Measurements from ENCODE around the gene DDX10.

DDX10 gene

GRCh38 chr11:108685419-108686130 lies 20.7 kb downstream of the DDX10 start:
- WGBS (ENCODE audit: extremely low coverage, insufficient coverage, low lambda C conversion rate) = no CpG with 5 or more reads among the region's 7 CpGs
- no peaks in the 10 kb centered on the region for H3K79me1 ChIP-seq (ENCODE audit: low read length)
- H3K18ac ChIP-seq (ENCODE audit: low read length) = no peak overlapping the region
- no peak overlapping the region for H3K9ac ChIP-seq (ENCODE audit: low read length)
- H2AK5ac ChIP-seq (ENCODE audit: low read length) = no peak overlapping the region
- no peak overlapping the region for H3K56ac ChIP-seq (ENCODE audit: low read length)
- no peak for DNase-seq
- H3K36me3 ChIP-seq (ENCODE audit: control insufficient read depth, insufficient read depth, low read length) = no peaks in the 10 kb centered on the region
- H4K5ac ChIP-seq (ENCODE audit: low read length) = no peak overlapping the region
- H3K4me1 ChIP-seq (ENCODE audit: control insufficient read depth, low read depth, low read length) = no peaks in the 10 kb centered on the region
- no peak overlapping the region for H3K23ac ChIP-seq (ENCODE audit: low read length)
- H3K27me3 ChIP-seq (ENCODE audit: insufficient read depth, low read length, poor library complexity) = no peaks in the 10 kb centered on the region
- H2BK5ac ChIP-seq (ENCODE audit: low read length) = no peak overlapping the region
- H3K4ac ChIP-seq (ENCODE audit: low read depth, low read length) = no peak overlapping the region
- H3K79me2 ChIP-seq (ENCODE audit: control insufficient read depth, insufficient read depth, low read length) = no peaks in the 10 kb centered on the region
- no peak overlapping the region for H3K4me3 ChIP-seq (ENCODE audit: low read length)
- no peak overlapping the region for H2BK120ac ChIP-seq (ENCODE audit: low read depth, low read length)
- H3K27ac ChIP-seq (ENCODE audit: low read depth, low read length) = no peak overlapping the region
- no peak overlapping the region for H2BK15ac ChIP-seq (replicated peaks; ENCODE audit: low read depth)
- no peak overlapping the region for H4K8ac ChIP-seq (ENCODE audit: low read depth, low read length)
- H3K4me2 ChIP-seq (ENCODE audit: low read length) = no peak overlapping the region

GRCh38 chr11:108693852-108694251 lies 29.0 kb downstream of the DDX10 start:
- no peak overlapping the region for H3K23ac ChIP-seq (ENCODE audit: low read length)
- no peaks in the 10 kb centered on the region for H3K79me1 ChIP-seq (ENCODE audit: low read length)
- no peak overlapping the region for H4K8ac ChIP-seq (ENCODE audit: low read depth, low read length)
- no peak overlapping the region for H2BK120ac ChIP-seq (ENCODE audit: low read depth, low read length)
- no CpG with 5 or more reads among the region's 2 CpGs for WGBS (ENCODE audit: extremely low coverage, insufficient coverage, low lambda C conversion rate)
- DNase-seq = no peak
- no peak overlapping the region for H3K4ac ChIP-seq (ENCODE audit: low read depth, low read length)
- no peak overlapping the region for H2BK15ac ChIP-seq (replicated peaks; ENCODE audit: low read depth)
- no peaks in the 10 kb centered on the region for H3K27me3 ChIP-seq (ENCODE audit: insufficient read depth, low read length, poor library complexity)
- no peak overlapping the region for H3K4me2 ChIP-seq (ENCODE audit: low read length)
- H4K5ac ChIP-seq (ENCODE audit: low read length) = no peak overlapping the region
- H3K4me1 ChIP-seq (ENCODE audit: control insufficient read depth, low read depth, low read length) = no peaks in the 10 kb centered on the region
- H3K56ac ChIP-seq (ENCODE audit: low read length) = no peak overlapping the region
- peaks cover 2% of the 10 kb centered on the region for H3K36me3 ChIP-seq (ENCODE audit: control insufficient read depth, insufficient read depth, low read length)
- H3K4me3 ChIP-seq (ENCODE audit: low read length) = no peak overlapping the region
- no peak overlapping the region for H2BK5ac ChIP-seq (ENCODE audit: low read length)
- H3K27ac ChIP-seq (ENCODE audit: low read depth, low read length) = no peak overlapping the region
- no peak overlapping the region for H2AK5ac ChIP-seq (ENCODE audit: low read length)
- H3K79me2 ChIP-seq (ENCODE audit: control insufficient read depth, insufficient read depth, low read length) = no peaks in the 10 kb centered on the region
- no peak overlapping the region for H3K18ac ChIP-seq (ENCODE audit: low read length)
- H3K9ac ChIP-seq (ENCODE audit: low read length) = no peak overlapping the region

GRCh38 chr11:108694846-108695245 lies 30.0 kb downstream of the DDX10 start:
- no CpG with 5 or more reads among the region's 1 CpG for WGBS (ENCODE audit: extremely low coverage, insufficient coverage, low lambda C conversion rate)
- Histone ChIP-seq H3K18ac (ENCODE audit: low read length) (no peak overlapping the region), H3K9ac (ENCODE audit: low read length) (no peak overlapping the region), H2BK5ac (ENCODE audit: low read length) (no peak overlapping the region), H3K79me1 (ENCODE audit: low read length) (no peaks in the 10 kb centered on the region), H4K8ac (ENCODE audit: low read depth, low read length) (no peak overlapping the region), H2BK15ac (replicated peaks; ENCODE audit: low read depth) (no peak overlapping the region), H3K23ac (ENCODE audit: low read length) (no peak overlapping the region), H3K79me2 (ENCODE audit: control insufficient read depth, insufficient read depth, low read length) (no peaks in the 10 kb centered on the region), H4K5ac (ENCODE audit: low read length) (no peak overlapping the region), H2AK5ac (ENCODE audit: low read length) (no peak overlapping the region), H3K27me3 (ENCODE audit: insufficient read depth, low read length, poor library complexity) (no peaks in the 10 kb centered on the region), H3K56ac (ENCODE audit: low read length) (no peak overlapping the region), H3K27ac (ENCODE audit: low read depth, low read length) (no peak overlapping the region), H3K4me3 (ENCODE audit: low read length) (no peak overlapping the region), H3K4me1 (ENCODE audit: control insufficient read depth, low read depth, low read length) (no peaks in the 10 kb centered on the region), H3K36me3 (ENCODE audit: control insufficient read depth, insufficient read depth, low read length) (peaks cover 4% of the 10 kb centered on the region), H3K4me2 (ENCODE audit: low read length) (no peak overlapping the region), H2BK120ac (ENCODE audit: low read depth, low read length) (no peak overlapping the region), H3K4ac (ENCODE audit: low read depth, low read length) (no peak overlapping the region)
- DNase-seq = no peak

GRCh38 chr11:108697872-108698473 lies 33.1 kb downstream of the DDX10 start:
- Histone ChIP-seq H3K4me1 (ENCODE audit: control insufficient read depth, low read depth, low read length) (no peaks in the 10 kb centered on the region), H2AK5ac (ENCODE audit: low read length) (no peak overlapping the region), H2BK120ac (ENCODE audit: low read depth, low read length) (no peak overlapping the region), H3K4me2 (ENCODE audit: low read length) (no peak overlapping the region), H3K36me3 (ENCODE audit: control insufficient read depth, insufficient read depth, low read length) (peaks cover 4% of the 10 kb centered on the region), H2BK15ac (replicated peaks; ENCODE audit: low read depth) (no peak overlapping the region), H3K9ac (ENCODE audit: low read length) (no peak overlapping the region), H4K5ac (ENCODE audit: low read length) (no peak overlapping the region), H3K79me2 (ENCODE audit: control insufficient read depth, insufficient read depth, low read length) (no peaks in the 10 kb centered on the region), H3K79me1 (ENCODE audit: low read length) (peaks cover 1% of the 10 kb centered on the region), H4K8ac (ENCODE audit: low read depth, low read length) (no peak overlapping the region), H3K18ac (ENCODE audit: low read length) (no peak overlapping the region), H3K27ac (ENCODE audit: low read depth, low read length) (no peak overlapping the region), H2BK5ac (ENCODE audit: low read length) (no peak overlapping the region), H3K4ac (ENCODE audit: low read depth, low read length) (no peak overlapping the region), H3K56ac (ENCODE audit: low read length) (no peak overlapping the region), H3K27me3 (ENCODE audit: insufficient read depth, low read length, poor library complexity) (no peaks in the 10 kb centered on the region), H3K4me3 (ENCODE audit: low read length) (no peak overlapping the region), H3K23ac (ENCODE audit: low read length) (no peak overlapping the region)
- DNase-seq = peak; percentile 73
- no CpG with 5 or more reads among the region's 3 CpGs for WGBS (ENCODE audit: extremely low coverage, insufficient coverage, low lambda C conversion rate)

DNA sequence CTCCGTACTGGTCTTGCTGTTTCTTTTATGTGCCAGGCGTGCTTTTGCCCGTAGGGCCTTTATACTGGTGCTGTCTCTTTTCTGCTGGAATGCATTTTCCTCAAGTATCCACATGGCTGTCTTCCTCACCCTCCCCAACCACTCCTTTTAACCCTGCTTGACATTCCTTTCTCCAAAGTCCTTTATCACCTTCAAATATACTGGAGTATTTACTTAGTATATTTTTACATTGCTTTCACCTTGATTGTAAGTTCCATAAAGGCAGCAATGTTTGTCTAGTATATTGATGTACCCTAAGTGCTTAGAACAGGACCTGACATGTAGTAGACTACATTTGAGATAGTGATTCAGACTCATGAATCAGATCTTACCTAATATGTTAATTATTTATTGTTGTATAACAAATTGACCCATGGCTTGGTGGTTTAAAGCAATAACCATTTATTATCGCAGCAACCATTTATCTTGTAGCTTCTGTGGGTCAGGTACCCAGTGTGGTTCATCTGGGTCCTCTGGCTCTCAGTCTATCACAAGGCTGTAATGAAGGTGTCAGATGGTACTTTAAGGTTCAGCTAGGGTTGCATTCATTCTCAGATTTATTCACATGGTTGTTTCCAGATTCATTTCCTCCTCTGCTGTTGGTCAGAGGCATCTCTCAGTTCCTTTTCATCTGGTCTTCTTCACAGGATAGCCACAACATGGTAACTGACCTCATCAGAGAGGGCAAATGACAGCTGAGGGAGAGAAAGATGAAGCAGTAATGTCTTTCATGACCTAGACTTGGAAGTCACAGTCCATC lies 34.2 kb downstream of the DDX10 start:
- no peak overlapping the region for H2AK5ac ChIP-seq (ENCODE audit: low read length)
- H3K36me3 ChIP-seq (ENCODE audit: control insufficient read depth, insufficient read depth, low read length) = peaks cover 2% of the 10 kb centered on the region

More for the DNA sequence above, 34.2 kb downstream of the DDX10 start:
- Histone ChIP-seq H3K4me3 (ENCODE audit: low read length) (no peak overlapping the region), H3K4ac (ENCODE audit: low read depth, low read length) (no peak overlapping the region), H3K23ac (ENCODE audit: low read length) (no peak overlapping the region), H3K27me3 (ENCODE audit: insufficient read depth, low read length, poor library complexity) (no peaks in the 10 kb centered on the region), H3K56ac (ENCODE audit: low read length) (no peak overlapping the region), H3K18ac (ENCODE audit: low read length) (no peak overlapping the region), H4K8ac (ENCODE audit: low read depth, low read length) (no peak overlapping the region), H3K4me2 (ENCODE audit: low read length) (no peak overlapping the region), H3K79me1 (ENCODE audit: low read length) (peaks cover 1% of the 10 kb centered on the region), H2BK120ac (ENCODE audit: low read depth, low read length) (no peak overlapping the region), H3K27ac (ENCODE audit: low read depth, low read length) (no peak overlapping the region), H4K5ac (ENCODE audit: low read length) (no peak overlapping the region), H2BK15ac (replicated peaks; ENCODE audit: low read depth) (no peak overlapping the region), H2BK5ac (ENCODE audit: low read length) (no peak overlapping the region), H3K4me1 (ENCODE audit: control insufficient read depth, low read depth, low read length) (no peaks in the 10 kb centered on the region), H3K9ac (ENCODE audit: low read length) (no peak overlapping the region), H3K79me2 (ENCODE audit: control insufficient read depth, insufficient read depth, low read length) (no peaks in the 10 kb centered on the region)
- DNase-seq = no peak
- no CpG with 5 or more reads among the region's 4 CpGs for WGBS (ENCODE audit: extremely low coverage, insufficient coverage, low lambda C conversion rate)

All from mesendoderm (in vitro differentiated cells).